ENCODE data around the gene GRM7. TPM values are rescaled to one million over a fixed set of nuclear protein-coding genes. Genes with fewer than 3 reads are reported as not detected.

The GRM7 gene
- total and polyA plus RNA-seq, 12 donors, result 0.27 to 7.8 (median 3.2) TPM; not detected in 3

- intact Hi-C loops (cut with DNase I), result no loop called here
These were observed 846.3 kb downstream of the GRM7 start for GRCh38 chr3:7707187-7707586.

GRCh38 chr3:7709376-7710082, 848.6 kb downstream of the GRM7 start:
- no peak for DNase-seq
- TF ChIP-seq POLR2A (IDR thresholded peaks at IDR 0.05) (no peak), CTCF (IDR thresholded peaks at IDR 0.05) (no peak)
- intact Hi-C loops (cut with DNase I), result no loop called here
- Histone ChIP-seq H3K9me3 (replicated peaks in 1 of 3) (no peaks in the 10 kb centered on the region), H3K36me3 (replicated peaks in 1 of 2) (no peaks in the 10 kb centered on the region), H3K4me3 (no peak overlapping the region), H3K27me3 (no peaks in the 10 kb centered on the region), H3K27ac (no peak overlapping the region), H3K4me1 (replicated peaks in 1 of 2) (no peaks in the 10 kb centered on the region)
- WGBS, 4 donors, result 56 to 61% (median 58%) methylated on average over 5 of the region's 5 CpGs

More at GRCh38 chr3:7707187-7707586, 846.3 kb downstream of the GRM7 start:
- no peaks in the 10 kb centered on the region for H3K36me3 ChIP-seq (replicated peaks in 1 of 2)
- no peaks in the 10 kb centered on the region for H3K9me3 ChIP-seq (replicated peaks in 1 of 3)
- H3K4me1 ChIP-seq (replicated peaks in 1 of 2), result no peaks in the 10 kb centered on the region
- DNase-seq, result no peak
- no peak overlapping the region for H3K4me3 ChIP-seq
- no peak for TF ChIP-seq CTCF (IDR thresholded peaks at IDR 0.05)
- TF ChIP-seq POLR2A (IDR thresholded peaks at IDR 0.05), result no peak
- no peak overlapping the region for H3K27ac ChIP-seq
- WGBS, 4 donors, result 56 to 66% (median 63%) methylated on average over 3 of the region's 3 CpGs
- H3K27me3 ChIP-seq, result no peaks in the 10 kb centered on the region

GRCh38 chr3:7710284-7710683, 849.4 kb downstream of the GRM7 start:
- Histone ChIP-seq H3K27ac (no peak overlapping the region), H3K36me3 (replicated peaks in 1 of 2) (no peaks in the 10 kb centered on the region), H3K9me3 (replicated peaks in 1 of 3) (no peaks in the 10 kb centered on the region), H3K27me3 (no peaks in the 10 kb centered on the region), H3K4me1 (replicated peaks in 1 of 2) (no peaks in the 10 kb centered on the region), H3K4me3 (no peak overlapping the region)
- no peak for TF ChIP-seq POLR2A (IDR thresholded peaks at IDR 0.05)
- intact Hi-C loops (cut with DNase I), result no loop called here
- DNase-seq, result no peak
- 65 to 80% (median 76%) methylated on average over 3 of the region's 3 CpGs for WGBS, 4 donors

- 84 to 93% (median 85%) methylated on average over 2 of the region's 2 CpGs for WGBS, 4 donors
- Histone ChIP-seq H3K27me3 (no peaks in the 10 kb centered on the region), H3K36me3 (replicated peaks in 1 of 2) (no peaks in the 10 kb centered on the region), H3K4me1 (replicated peaks in 1 of 2) (no peaks in the 10 kb centered on the region), H3K27ac (no peak overlapping the region), H3K9me3 (replicated peaks in 1 of 3) (no peaks in the 10 kb centered on the region), H3K4me3 (no peak overlapping the region)
- no peak for DNase-seq
- TF ChIP-seq CTCF (IDR thresholded peaks at IDR 0.05), result no peak
- TF ChIP-seq POLR2A (IDR thresholded peaks at IDR 0.05), result no peak
- intact Hi-C loops (cut with DNase I), result no loop called here
These were observed 852.8 kb downstream of the GRM7 start for GRCh38 chr3:7713724-7714123.

All from adrenal gland (tissue), 12 donors.